ENCODE data around the gene TMEM244.
"Not testable (repeated sequence)": the region's sequence is repeated elsewhere in the genome, so short reads cannot be mapped to it uniquely, and the experiment has no call there.

Gene TMEM244

DNA sequence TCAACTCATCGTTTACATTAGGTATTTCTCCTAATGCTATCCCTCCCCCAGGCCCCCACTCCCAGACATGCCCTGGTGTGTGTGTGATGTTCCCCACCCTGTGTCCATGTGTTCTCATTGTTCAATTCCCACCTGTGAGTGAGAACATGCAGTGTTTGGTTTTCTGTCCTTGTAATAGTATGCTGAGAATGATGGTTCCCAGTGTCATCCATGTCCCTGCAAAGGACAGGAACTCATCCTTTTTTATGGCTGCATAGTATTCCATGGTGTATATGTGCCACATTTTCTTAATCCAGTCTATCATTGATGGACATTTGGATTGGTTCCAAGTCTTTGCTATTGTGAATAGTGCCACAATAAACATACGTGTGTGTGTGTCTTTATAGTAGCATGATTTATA, 54.0 kb downstream of the TMEM244 start:
- DNase-seq = not testable (repeated sequence)

GRCh38 chr6:129802920-129803319, 58.2 kb downstream of the TMEM244 start:
- not testable (repeated sequence) for DNase-seq

GRCh38 chr6:129801909-129802308, 59.2 kb downstream of the TMEM244 start:
- no peak for DNase-seq

DNA sequence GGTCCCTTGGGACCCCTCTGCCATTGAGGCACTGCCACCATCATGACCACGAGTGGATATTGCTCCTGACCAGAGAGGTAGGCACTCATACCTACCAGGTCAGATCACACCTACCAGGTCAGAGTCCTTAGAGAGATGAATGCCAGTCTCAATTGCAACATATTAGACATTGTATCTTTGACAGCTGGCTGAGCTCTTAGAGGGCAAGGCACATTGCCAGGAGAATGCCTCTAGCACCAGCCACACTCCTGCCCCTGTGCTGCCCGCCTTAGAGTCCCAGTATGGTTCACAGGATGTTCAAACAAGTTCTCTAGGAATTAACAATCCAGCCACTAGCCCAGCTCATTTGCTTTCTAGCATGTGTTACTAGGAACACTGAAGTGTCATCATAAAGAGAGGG, 65.9 kb downstream of the TMEM244 start:
- no peak for DNase-seq

DNA sequence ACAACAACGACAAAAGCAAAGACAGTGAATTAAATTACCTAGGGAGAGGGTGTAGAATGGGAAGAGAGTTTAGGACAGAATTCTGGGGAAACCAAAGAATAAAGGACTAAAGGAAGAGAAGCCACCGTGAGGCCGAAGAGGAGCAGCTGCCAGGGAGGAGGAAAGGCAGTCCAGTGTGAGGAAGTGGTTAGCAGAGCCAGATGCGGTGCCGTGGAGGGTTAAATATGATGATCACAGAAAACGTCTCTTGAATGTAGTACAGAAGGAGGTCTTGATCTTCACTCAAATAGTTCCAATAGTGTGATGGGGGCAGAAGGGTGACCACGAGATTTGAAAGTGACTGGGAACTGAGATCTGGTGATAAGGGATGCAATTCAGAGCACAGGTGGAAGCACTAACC, 67.7 kb downstream of the TMEM244 start:
- DNase-seq = no peak

DNA sequence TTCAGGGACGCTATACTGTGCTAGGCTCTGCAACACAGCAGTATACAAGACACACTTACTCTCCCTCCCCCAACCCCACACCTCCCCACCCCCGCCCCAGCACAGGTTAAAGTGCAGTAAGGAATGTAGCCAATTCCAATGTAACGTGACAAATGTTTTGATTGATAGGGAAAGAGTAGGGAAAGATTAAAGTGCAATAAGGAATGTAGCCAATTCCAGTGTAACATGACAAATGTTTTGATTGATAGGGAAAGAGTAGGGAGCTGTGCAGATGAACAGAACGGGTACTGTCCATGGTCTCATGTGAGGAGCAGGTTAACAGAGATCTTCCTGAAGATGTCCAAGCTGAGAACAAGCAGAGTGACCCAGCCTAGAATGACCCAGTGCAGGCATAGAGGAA, 69.1 kb downstream of the TMEM244 start:
- DNase-seq = no peak

- no peak for DNase-seq
These were observed 70.3 kb downstream of the TMEM244 start for GRCh38 chr6:129790785-129791184.

DNA sequence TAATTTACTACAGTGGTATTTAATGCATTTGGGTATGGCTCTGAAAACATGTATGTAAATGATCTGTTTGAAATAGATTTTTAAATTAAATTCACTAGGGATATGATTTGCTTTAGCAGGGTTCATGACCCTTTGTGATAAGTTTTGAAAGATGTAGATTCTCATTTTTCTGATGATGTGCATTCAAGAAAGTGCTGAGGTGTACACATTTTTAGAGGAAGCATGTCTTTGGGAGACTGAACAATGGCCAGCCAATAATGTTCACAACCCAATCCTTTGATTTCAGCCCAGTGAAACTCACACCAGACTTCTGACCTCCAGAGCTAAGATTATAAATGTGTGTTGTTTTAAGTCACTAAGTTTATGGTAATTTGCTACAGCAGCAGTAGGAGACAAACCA, 71.1 kb downstream of the TMEM244 start:
- DNase-seq = no peak

DNA sequence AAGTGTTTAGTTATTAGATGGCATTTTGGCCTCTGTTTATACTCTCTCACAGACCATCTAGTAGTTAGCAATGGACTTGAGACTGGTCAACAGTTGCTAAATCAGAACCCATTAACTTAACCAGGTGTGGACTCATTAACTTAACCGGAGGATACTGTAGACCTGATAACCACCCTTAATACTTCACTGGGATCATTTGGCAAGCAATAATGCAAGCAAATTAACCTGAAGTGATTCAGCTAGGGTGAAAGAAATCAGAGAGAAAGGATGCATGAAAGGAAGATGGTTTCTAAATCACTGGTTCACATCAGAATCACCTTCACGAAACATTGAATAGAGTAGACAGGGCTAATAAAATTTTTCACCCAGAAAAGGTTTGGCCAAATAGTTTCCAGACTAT, 73.3 kb downstream of the TMEM244 start:
- no peak for DNase-seq

GRCh38 chr6:129786548-129786947, 74.6 kb downstream of the TMEM244 start:
- no peak for DNase-seq

GRCh38 chr6:129785756-129786135, 75.4 kb downstream of the TMEM244 start:
- no peak for DNase-seq

DNA sequence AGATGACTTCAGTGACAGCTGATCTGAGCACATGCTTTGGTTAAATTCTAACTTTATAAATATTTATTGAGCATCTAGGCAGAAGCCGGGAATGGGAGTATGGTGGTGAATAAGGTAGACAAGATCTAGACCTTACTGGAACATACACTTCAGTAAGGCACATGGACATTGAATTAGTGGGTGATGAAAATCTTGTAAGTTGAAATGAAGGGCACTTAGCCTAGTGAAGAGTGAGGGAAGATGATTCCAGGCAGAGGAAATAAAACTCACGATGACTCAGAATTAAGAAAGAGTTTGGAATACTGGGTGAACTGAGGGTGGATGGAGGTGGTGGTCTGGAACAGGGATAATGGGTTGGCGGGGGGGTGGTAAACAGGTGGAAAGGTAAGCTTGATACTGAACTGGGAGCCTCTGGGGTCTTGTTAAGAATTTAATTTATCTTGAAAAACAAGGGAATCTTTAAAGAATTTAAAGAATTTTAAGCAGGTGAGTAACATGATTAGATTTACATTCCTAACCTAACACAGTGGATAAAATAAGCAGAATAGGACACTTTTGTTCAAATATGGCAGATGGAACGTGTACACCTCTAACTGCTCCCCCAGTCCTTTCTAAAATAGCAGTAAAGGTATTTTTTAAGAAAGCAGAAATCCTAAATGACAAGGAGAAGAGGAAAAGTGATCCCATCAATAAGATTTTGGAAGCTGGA, 75.9 kb downstream of the TMEM244 start:
- no peak for DNase-seq
